Measurements from ENCODE around the gene PPP6R2.

The PPP6R2 gene

GRCh38 chr22:50464451-50464850 is 121.3 kb downstream of the PPP6R2 start:
- no peak overlapping the region for H3K27ac ChIP-seq (ENCODE audit: low read depth, low read length, poor library complexity, severe bottlenecking)
- no peaks in the 10 kb centered on the region for H3F3A ChIP-seq (ENCODE audit: insufficient read depth, low read length)
- TF ChIP-seq EZH2 (IDR thresholded peaks at IDR 0.05; ENCODE audit: borderline replicate concordance, low read length) (no peak), CTCF (IDR thresholded peaks at IDR 0.05; ENCODE audit: low read length) (no peak)
- H4K20me1 ChIP-seq (ENCODE audit: insufficient read depth, low read length) = no peaks in the 10 kb centered on the region
- no peak overlapping the region for H2AFZ ChIP-seq (ENCODE audit: low read length)
- H3K36me3 ChIP-seq (ENCODE audit: insufficient read depth, low read length) = peaks cover 78% of the 10 kb centered on the region
- no peaks in the 10 kb centered on the region for H3K27me3 ChIP-seq (ENCODE audit: insufficient read depth, low read length)
- H3K9me2 ChIP-seq (ENCODE audit: low read depth, low read length) = no peaks in the 10 kb centered on the region
- H3K9ac ChIP-seq (ENCODE audit: low read length) = no peak overlapping the region
- peaks cover 26% of the 10 kb centered on the region for H3K4me1 ChIP-seq (ENCODE audit: insufficient read depth, low read length, severe bottlenecking)
- H3K79me2 ChIP-seq (ENCODE audit: insufficient read depth, low read length) = no peaks in the 10 kb centered on the region
- no peaks in the 10 kb centered on the region for H3K9me3 ChIP-seq (ENCODE audit: low read length)
- no peak overlapping the region for H3K4me3 ChIP-seq (ENCODE audit: low read depth, low read length, poor library complexity, severe bottlenecking)
- H3K4me2 ChIP-seq (ENCODE audit: low read length) = no peak overlapping the region

GRCh38 chr22:50465066-50465930 is 122.2 kb downstream of the PPP6R2 start:
- H3K4me2 ChIP-seq (ENCODE audit: low read length) = no peak overlapping the region

GRCh38 chr22:50467341-50467740 is 124.2 kb downstream of the PPP6R2 start:
- no peaks in the 10 kb centered on the region for H3K9me2 ChIP-seq (ENCODE audit: low read depth, low read length)
- H3K36me3 ChIP-seq (ENCODE audit: insufficient read depth, low read length) = peaks cover 51% of the 10 kb centered on the region
- H3K79me2 ChIP-seq (ENCODE audit: insufficient read depth, low read length) = peaks cover 9% of the 10 kb centered on the region

More at GRCh38 chr22:50465066-50465930, 122.2 kb downstream of the PPP6R2 start:
- Histone ChIP-seq H3K9me3 (ENCODE audit: low read length) (no peaks in the 10 kb centered on the region), H3K27me3 (ENCODE audit: insufficient read depth, low read length) (no peaks in the 10 kb centered on the region), H4K20me1 (ENCODE audit: insufficient read depth, low read length) (no peaks in the 10 kb centered on the region), H3K4me1 (ENCODE audit: insufficient read depth, low read length, severe bottlenecking) (peaks cover 34% of the 10 kb centered on the region), H3K79me2 (ENCODE audit: insufficient read depth, low read length) (no peaks in the 10 kb centered on the region), H2AFZ (ENCODE audit: low read length) (no peak overlapping the region), H3K4me3 (ENCODE audit: low read depth, low read length, poor library complexity, severe bottlenecking) (no peak overlapping the region), H3K9me2 (ENCODE audit: low read depth, low read length) (no peaks in the 10 kb centered on the region), H3K9ac (ENCODE audit: low read length) (no peak overlapping the region), H3K27ac (ENCODE audit: low read depth, low read length, poor library complexity, severe bottlenecking) (no peak overlapping the region), H3F3A (ENCODE audit: insufficient read depth, low read length) (no peaks in the 10 kb centered on the region), H3K36me3 (ENCODE audit: insufficient read depth, low read length) (peaks cover 70% of the 10 kb centered on the region)
- no peak for TF ChIP-seq EZH2 (IDR thresholded peaks at IDR 0.05; ENCODE audit: borderline replicate concordance, low read length)
- no peak for TF ChIP-seq CTCF (IDR thresholded peaks at IDR 0.05; ENCODE audit: low read length)

More at GRCh38 chr22:50467341-50467740, 124.2 kb downstream of the PPP6R2 start:
- H3K9ac ChIP-seq (ENCODE audit: low read length) = peak overlapping the region; percentile 8; the same call in 1 of the 2 replicates
- H3K27me3 ChIP-seq (ENCODE audit: insufficient read depth, low read length) = no peaks in the 10 kb centered on the region
- H3K4me1 ChIP-seq (ENCODE audit: insufficient read depth, low read length, severe bottlenecking) = peaks cover 54% of the 10 kb centered on the region
- H3K9me3 ChIP-seq (ENCODE audit: low read length) = no peaks in the 10 kb centered on the region
- H3F3A ChIP-seq (ENCODE audit: insufficient read depth, low read length) = no peaks in the 10 kb centered on the region
- H3K27ac ChIP-seq (ENCODE audit: low read depth, low read length, poor library complexity, severe bottlenecking) = peak overlapping the region; percentile 98
- peak overlapping the region; percentile 52 for H3K4me3 ChIP-seq (ENCODE audit: low read depth, low read length, poor library complexity, severe bottlenecking)
- H4K20me1 ChIP-seq (ENCODE audit: insufficient read depth, low read length) = no peaks in the 10 kb centered on the region
- H2AFZ ChIP-seq (ENCODE audit: low read length) = no peak overlapping the region
- TF ChIP-seq EZH2 (IDR thresholded peaks at IDR 0.05; ENCODE audit: borderline replicate concordance, low read length) (no peak), CTCF (IDR thresholded peaks at IDR 0.05; ENCODE audit: low read length) (no peak)
- peak overlapping the region; percentile 70; the same call in 1 of the 2 replicates for H3K4me2 ChIP-seq (ENCODE audit: low read length)

Measured in OCI-LY1 (cell line).